ENCODE measurements around the gene SELENBP1. TPM values are rescaled to one million over a fixed set of nuclear protein-coding genes. Genes with fewer than 3 reads are reported as not detected.

Gene SELENBP1
- total and polyA plus RNA-seq, 9 of the 15 experiments (the other 6 are each of a cell fraction or from before 2014, with no cell fraction given) = 25.8 to 81.2 (median 47.1) TPM

DNA sequence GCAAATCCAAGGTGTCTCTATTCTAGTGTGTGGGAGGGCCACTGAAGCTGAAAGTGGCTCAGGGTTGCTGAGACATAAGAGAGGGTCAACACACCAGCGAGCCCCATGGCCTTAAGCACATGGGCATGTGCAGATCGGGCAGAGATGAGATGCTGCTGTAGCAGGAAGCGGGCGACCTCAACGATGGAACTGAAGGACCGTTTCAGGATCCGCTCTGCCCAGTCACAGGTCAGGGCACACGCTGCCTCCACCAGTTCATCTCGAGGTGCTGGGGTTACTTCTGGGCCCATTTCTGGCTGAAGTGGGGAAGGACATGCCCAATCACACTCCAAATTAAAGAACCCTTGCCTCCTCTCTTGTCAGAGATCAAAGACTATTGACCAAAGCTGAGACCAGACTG, 28.9 kb downstream of the SELENBP1 start:
- Histone ChIP-seq H3K9me1 (ENCODE audit: control insufficient read depth, insufficient read depth, low read length) (no peaks in the 10 kb centered on the region), H3K4me2 (ENCODE audit: insufficient read depth, low read length) (no peak overlapping the region), H3K9me3 (replicated peaks; ENCODE audit: control insufficient read depth, insufficient read depth, low read depth, low read length) (no peaks in the 10 kb centered on the region), H3K4me3 (no peak overlapping the region), H3K4me1 (replicated peaks in 1 of 2; ENCODE audit: control insufficient read depth in 2 of 2, insufficient read depth in 2 of 2, low read length in 2 of 2) (peaks cover 0 to 13% of the 10 kb centered on the region in 2 experiments; a peak in 3 of 5 replicates), H3K36me3 (ENCODE audit: control insufficient read depth, insufficient read depth, low read length) (peaks cover 33% of the 10 kb centered on the region; the same call in 2 of the 3 replicates), H3K79me2 (ENCODE audit: control insufficient read depth, insufficient read depth, low read length) (peaks cover 10% of the 10 kb centered on the region), H3K27me3 (ENCODE audit: control insufficient read depth in 2 of 2, insufficient read depth in 2 of 2, low read length in 2 of 2) (no peaks in the 10 kb centered on the region), H2AFZ (ENCODE audit: low read depth, low read length) (no peak overlapping the region), H3K27ac (ENCODE audit: extremely low read depth, low read depth, low read length) (no peak overlapping the region), H4K20me1 (replicated peaks; ENCODE audit: control insufficient read depth, insufficient read depth, low read length) (no peaks in the 10 kb centered on the region), H3K9ac (ENCODE audit: insufficient read depth in 1 of 2, low read depth in 2 of 2, low read length in 2 of 2) (no peak overlapping the region)
- ATAC-seq (no peak), FAIRE-seq (no peak), DNase-seq (ENCODE audit: extremely low read depth in 1 of 4, low spot score in 3 of 4) (no peak)
- CTCF ChIA-PET (ENCODE audit: low intra/inter-chr PET ratio) = no interaction called here
- intact Hi-C loops (cut with micrococcal nuclease) (loop anchor here (5.0 to 10.0 kb wide), 3 partner anchors 59 to 391 kb away; partner anchors contain the start of gene ZNF687), in situ Hi-C loops (cut with MboI) (no loop called here)
- BruUV-seq (replicated peaks) = no TSS peak
- WGBS (ENCODE audit: insufficient coverage, low coverage, missing lambda C conversion rate) = 67% methylated on average over 8 of the region's 9 CpGs
- POLR2A ChIA-PET = interaction anchor here (0.6 to 2.3 kb wide), 5 partner anchors 12 to 31 kb away, joined by 3 to 9 read pairs (median 3); no protein-coding TSS in a partner anchor
- no peak for TF ChIP-seq EWSR1 (IDR thresholded peaks at IDR 0.05; ENCODE audit: borderline replicate concordance, low read depth, partially characterized antibody)
- no peak for TF ChIP-seq NFE2L1 (tag; IDR thresholded peaks at IDR 0.05; ENCODE audit: borderline replicate concordance, low read depth)
- no peak for TF ChIP-seq KDM1A (IDR thresholded peaks at IDR 0.05)
- TF ChIP-seq RAD21 (CRISPR knock-in tag; conservative IDR thresholded peaks at IDR 0.05 in 1 of 2, IDR thresholded peaks at IDR 0.05 in 1 of 2) = no peak
- TF ChIP-seq HDAC6 (IDR thresholded peaks at IDR 0.05; ENCODE audit: low read depth, low read length) = no peak
- TF ChIP-seq, protein P1, sequence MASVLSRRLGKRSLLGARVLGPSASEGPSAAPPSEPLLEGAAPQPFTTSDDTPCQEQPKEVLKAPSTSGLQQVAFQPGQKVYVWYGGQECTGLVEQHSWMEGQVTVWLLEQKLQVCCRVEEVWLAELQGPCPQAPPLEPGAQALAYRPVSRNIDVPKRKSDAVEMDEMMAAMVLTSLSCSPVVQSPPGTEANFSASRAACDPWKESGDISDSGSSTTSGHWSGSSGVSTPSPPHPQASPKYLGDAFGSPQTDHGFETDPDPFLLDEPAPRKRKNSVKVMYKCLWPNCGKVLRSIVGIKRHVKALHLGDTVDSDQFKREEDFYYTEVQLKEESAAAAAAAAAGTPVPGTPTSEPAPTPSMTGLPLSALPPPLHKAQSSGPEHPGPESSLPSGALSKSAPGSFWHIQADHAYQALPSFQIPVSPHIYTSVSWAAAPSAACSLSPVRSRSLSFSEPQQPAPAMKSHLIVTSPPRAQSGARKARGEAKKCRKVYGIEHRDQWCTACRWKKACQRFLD (CRISPR knock-in tag; IDR thresholded peaks at IDR 0.05) = no peak
- TF ChIP-seq PHF21A (IDR thresholded peaks at IDR 0.05; ENCODE audit: borderline replicate concordance, low read depth) = no peak
- TF ChIP-seq RBM17 (IDR thresholded peaks at IDR 0.05; ENCODE audit: borderline replicate concordance, low read depth, low read length) = no peak
- TF ChIP-seq CBX5 (IDR thresholded peaks at IDR 0.05; ENCODE audit: borderline replicate concordance, low read depth) = no peak
- TF ChIP-seq ZNF354B (CRISPR knock-in tag; IDR thresholded peaks at IDR 0.05) = no peak
- TF ChIP-seq POLR2AphosphoS2 (IDR thresholded peaks at IDR 0.05; ENCODE audit: low read length) = no peak
- TF ChIP-seq, protein P2, sequence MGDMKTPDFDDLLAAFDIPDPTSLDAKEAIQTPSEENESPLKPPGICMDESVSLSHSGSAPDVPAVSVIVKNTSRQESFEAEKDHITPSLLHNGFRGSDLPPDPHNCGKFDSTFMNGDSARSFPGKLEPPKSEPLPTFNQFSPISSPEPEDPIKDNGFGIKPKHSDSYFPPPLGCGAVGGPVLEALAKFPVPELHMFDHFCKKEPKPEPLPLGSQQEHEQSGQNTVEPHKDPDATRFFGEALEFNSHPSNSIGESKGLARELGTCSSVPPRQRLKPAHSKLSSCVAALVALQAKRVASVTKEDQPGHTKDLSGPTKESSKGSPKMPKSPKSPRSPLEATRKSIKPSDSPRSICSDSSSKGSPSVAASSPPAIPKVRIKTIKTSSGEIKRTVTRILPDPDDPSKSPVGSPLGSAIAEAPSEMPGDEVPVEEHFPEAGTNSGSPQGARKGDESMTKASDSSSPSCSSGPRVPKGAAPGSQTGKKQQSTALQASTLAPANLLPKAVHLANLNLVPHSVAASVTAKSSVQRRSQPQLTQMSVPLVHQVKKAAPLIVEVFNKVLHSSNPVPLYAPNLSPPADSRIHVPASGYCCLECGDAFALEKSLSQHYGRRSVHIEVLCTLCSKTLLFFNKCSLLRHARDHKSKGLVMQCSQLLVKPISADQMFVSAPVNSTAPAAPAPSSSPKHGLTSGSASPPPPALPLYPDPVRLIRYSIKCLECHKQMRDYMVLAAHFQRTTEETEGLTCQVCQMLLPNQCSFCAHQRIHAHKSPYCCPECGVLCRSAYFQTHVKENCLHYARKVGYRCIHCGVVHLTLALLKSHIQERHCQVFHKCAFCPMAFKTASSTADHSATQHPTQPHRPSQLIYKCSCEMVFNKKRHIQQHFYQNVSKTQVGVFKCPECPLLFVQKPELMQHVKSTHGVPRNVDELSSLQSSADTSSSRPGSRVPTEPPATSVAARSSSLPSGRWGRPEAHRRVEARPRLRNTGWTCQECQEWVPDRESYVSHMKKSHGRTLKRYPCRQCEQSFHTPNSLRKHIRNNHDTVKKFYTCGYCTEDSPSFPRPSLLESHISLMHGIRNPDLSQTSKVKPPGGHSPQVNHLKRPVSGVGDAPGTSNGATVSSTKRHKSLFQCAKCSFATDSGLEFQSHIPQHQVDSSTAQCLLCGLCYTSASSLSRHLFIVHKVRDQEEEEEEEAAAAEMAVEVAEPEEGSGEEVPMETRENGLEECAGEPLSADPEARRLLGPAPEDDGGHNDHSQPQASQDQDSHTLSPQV (IDR thresholded peaks at IDR 0.05) = no peak
- TF ChIP-seq, protein P3, sequence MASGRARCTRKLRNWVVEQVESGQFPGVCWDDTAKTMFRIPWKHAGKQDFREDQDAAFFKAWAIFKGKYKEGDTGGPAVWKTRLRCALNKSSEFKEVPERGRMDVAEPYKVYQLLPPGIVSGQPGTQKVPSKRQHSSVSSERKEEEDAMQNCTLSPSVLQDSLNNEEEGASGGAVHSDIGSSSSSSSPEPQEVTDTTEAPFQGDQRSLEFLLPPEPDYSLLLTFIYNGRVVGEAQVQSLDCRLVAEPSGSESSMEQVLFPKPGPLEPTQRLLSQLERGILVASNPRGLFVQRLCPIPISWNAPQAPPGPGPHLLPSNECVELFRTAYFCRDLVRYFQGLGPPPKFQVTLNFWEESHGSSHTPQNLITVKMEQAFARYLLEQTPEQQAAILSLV (tag; IDR thresholded peaks at IDR 0.05) = no peak
- TF ChIP-seq, protein P4, sequence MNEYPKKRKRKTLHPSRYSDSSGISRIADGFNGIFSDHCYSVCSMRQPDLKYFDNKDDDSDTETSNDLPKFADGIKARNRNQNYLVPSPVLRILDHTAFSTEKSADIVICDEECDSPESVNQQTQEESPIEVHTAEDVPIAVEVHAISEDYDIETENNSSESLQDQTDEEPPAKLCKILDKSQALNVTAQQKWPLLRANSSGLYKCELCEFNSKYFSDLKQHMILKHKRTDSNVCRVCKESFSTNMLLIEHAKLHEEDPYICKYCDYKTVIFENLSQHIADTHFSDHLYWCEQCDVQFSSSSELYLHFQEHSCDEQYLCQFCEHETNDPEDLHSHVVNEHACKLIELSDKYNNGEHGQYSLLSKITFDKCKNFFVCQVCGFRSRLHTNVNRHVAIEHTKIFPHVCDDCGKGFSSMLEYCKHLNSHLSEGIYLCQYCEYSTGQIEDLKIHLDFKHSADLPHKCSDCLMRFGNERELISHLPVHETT (CRISPR knock-in tag; conservative IDR thresholded peaks at IDR 0.05 in 1 of 2, IDR thresholded peaks at IDR 0.05 in 1 of 2) = no peak
